Erythroblast (primary cell): ENCODE data around the gene RBM44.

ENCODE experiments used
- GATA1 ChIP-seq: IDR thresholded peaks from 2 replicates; pipeline ENCODE4 v1.6.1; 2011; ENCODE audit warnings: low read depth, mild to moderate bottlenecking, control low read depth, low read length, moderate library complexity
- POLR2A ChIP-seq: IDR thresholded peaks from 2 replicates; pipeline ENCODE4 v1.6.1; 2011; ENCODE audit warnings: mild to moderate bottlenecking, low read length

- TF ChIP-seq POLR2A (no peak), GATA1 (no peak)
Measured at GRCh38 chr2:237864940-237865622, 66.5 kb downstream of the RBM44 start.
